Stimulated activated CD4-positive, alpha-beta T cell treated with anti-CD3 and anti-CD28 coated beads, Interleukin-1b, Interleukin-23, amount 100 ng/mL, for 48 hours (primary cell): ENCODE measurements around the gene HSPA5.

Experiments used
- DNase-seq: peaks from one replicate; pipeline ENCODE4 v3.0.0-alpha.2; 2020

The HSPA5 gene

DNA sequence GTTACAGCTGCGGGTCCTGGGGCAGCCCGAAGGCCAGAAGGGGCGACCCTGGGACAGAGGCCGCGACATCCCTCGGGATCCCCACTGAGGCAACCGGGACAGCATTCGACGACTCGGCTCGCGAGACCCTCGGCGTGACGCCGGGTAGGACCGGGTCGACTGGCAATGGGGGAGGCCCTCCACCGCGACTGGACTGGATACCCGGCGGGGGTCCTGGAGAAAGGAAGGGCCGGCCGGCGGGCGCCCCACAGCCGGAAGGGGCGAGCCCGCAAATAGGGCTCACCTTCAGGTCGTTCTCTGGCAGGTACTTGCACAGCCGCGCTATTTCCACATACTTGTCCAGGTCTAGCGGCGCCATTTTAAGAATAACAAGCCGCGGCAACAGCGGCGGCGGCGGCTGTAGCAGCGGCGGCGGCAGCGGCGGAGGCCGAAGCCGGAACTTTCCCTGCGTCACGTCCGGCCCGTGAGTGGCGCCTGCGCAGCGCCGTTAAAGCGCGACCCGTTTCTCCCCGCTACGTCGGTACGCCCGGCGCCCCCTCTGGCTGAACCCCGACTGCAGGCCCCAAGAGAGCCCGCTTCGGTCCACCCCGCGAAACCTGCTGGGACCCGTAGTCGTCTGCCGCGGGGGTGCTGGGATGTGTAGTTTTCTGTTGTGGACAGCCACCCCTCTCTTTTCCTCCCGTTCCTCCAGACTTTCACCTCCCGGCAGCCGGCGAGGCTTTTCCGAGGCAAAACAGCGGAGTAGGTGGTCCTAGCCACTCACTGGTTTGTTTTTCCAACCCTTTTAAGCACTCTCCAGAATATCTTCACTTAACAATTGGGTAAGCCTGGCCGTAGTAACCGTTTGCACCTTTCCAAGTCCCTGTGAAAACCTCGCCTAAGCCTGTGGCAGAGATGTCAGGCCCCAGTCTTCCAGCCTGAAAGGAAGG lies 51.5 kb downstream of the HSPA5 start, which contains the start of gene PPP6C:
Gene PPP6C (minus strand): TSS at position 443 of the 929 bp plus-strand sequence. CDS start 85 bp downstream, at position 358.
- peak; percentile 98 for DNase-seq

DNA sequence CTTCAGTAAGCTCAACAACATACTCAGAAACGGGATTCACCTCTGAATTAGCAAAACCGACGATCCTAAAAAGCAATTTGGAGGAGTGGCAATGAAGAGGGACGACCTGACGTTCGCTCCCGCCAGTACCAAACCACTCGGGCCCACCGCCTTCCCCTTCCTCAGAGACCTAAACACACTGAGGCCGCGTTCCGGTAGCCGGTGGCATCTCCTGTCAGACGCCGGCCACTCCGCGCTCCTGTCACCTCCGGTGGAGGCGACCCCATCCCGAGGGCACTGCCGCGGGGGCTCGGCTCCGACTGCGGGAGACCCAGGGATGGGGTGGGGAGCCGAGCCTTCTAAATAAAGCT lies 52.2 kb downstream of the HSPA5 start:
- DNase-seq, result peak; percentile 35
